HUDEP-2 (cell line): Measurements from ENCODE around the gene POLD4.
"Not testable (repeated sequence)": the region's sequence is repeated elsewhere in the genome, so short reads cannot be mapped to it uniquely, and the experiment has no call there.

ENCODE experiments used
- DNase-seq, 76 experiments: peaks; one replicate each; lab custom pipeline; 2025; ENCODE audit not compliant: unreplicated experiment in 76 of 76; lab: John Stamatoyannopoulos, UW

POLD4 gene

DNA sequence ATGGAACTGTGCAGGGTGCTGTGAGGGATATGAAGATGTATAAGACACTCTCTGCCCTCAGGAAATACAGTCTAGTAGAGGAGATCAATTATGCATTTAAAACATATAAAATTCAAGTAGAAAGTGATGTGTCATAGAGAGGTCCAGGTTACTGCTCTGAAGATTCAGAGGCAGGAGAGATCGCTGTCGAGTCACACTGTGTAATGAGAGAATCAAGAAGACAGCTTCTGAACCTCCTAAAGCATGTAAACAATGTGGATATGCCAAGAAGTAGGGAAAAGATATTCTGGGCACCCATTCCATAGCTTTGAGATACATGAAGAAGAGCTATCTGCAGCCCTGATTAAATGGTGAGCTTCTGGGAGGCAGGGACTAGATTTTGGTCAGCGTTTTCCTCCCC lies 33.3 kb downstream of the POLD4 start:
- DNase-seq = no peak

DNA sequence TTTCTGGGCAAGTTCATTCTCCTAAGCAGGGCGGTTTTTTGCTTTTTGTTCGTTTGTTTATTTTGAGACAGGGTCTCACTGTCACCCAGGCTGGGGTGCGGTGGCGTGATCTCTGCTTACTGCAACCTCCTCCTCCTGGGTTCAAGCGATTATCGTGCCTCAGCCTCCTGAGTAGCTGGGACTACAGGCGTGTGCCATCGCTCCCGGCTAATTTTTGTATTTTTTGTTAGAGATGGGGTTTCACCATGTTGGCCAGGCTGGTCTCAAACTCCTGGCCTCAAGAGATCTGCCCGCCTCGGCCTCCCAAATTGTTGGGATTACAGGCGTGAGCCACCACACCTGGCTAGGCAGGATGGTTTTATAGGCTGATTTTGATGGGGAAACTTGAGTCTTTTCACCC lies 34.5 kb downstream of the POLD4 start:
- not testable (repeated sequence) for DNase-seq

DNA sequence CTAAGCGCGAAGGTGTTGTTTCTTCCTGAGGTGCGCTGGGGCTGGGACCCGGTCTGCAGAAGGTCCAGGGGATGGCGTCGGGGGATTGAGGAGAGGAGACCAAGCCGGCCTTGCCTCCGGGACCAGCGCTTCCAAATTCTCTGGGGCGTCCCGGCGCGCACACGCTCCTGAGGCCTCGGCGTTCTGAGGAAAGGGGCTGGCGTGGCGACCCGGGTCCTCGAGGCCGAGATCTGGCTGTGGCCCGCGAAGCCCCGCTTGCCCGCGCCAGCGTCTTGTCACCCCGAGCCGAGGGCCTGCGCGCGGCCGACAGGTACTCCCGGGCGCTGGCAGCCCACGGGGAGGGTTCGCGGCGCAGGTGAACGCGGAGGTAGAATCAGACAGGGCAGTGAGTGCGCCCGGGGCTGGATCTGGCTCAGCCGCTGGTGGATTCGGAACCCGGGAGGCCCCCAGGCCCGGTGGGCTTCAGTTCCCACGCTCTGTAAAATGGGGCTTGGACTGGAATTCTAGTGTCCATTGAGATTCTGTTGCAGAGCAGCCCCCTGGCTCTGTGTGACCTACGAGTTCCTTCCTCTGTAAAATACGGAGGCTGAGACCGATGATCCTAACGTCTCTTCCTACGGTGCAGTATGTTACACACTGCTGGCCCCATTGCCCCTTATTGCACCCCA lies 35.3 kb downstream of the POLD4 start:
- DNase-seq = peak in 1 of 76 experiments; percentile 19

DNA sequence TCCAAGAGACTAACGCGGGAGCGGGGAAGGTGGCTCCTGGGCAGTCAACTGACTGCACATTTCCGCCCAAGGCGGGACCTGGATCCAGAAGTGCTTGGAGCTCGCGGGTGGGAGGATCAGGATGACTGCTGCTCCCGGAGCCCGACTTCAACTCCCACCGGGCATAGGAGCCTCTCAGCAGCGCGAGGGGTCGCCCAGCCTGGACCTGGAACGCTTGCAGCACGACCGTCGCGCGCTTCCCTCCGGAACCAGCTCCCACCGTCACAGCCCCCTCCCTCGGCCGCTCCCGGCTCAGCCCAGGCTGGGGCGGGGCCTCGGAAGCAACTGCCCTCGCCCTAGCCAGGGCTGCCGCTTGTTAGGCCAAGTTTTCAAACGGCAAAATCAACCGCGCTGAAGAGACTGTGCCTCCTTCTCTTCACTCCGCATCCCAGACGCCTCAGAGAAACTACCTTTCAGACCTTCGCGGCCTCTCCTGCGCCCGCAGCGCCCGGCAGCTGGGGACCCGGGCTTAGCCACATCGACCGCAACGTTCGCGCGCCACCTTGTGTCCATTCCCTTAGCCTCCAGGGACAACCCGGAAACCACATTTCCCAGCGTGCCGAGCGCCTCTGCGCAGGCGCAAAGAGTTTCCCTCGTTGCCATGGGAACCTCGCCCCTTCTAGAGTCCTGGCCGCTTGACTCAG lies 36.0 kb downstream of the POLD4 start:
- peak in 74 of 76 experiments; percentile 55 to 97 (median 92) for DNase-seq

DNA sequence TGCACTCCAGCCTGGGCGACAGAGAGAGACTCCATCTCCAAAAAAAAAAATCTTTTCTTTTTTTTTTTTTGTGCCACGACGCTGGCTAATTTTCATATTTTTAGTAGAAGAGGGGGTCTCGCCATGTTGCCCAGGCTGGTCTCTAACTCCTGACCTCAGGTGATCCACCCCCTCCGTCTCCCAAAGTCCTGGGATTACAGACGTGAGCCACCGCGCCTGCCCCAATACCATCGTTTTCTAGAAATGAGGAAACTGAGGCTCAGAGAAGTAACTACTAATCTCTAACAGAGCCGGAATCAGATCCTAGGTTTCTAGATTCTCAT lies 36.5 kb downstream of the POLD4 start:
- no peak for DNase-seq

DNA sequence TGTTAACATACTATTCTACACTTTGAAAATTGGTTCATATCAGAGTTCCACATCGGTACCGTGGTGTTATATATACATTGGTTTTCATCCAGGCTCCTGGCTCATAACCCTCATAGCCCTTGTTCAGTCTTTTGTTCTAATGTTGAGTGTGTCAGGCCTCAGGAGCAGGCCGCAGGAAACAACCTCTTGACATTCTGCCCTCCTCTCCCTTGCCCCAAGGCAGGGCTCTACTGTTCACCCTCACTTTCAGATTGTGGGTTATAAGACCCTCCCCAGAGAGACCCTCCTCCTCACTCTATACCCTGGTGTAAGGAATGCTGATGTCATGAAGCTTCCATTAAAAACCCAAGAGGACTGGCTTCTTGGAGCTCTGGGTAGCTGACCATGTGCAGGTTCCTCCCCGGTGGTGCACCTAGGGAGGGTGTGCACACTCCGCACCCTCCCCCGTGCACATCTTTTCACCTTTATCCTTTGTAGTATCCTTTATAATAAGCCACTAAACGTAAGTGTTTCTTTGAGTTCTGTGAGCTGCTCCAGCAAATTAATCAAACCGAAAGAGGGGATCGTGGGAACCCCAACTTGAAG lies 37.9 kb downstream of the POLD4 start:
- DNase-seq = no peak

DNA sequence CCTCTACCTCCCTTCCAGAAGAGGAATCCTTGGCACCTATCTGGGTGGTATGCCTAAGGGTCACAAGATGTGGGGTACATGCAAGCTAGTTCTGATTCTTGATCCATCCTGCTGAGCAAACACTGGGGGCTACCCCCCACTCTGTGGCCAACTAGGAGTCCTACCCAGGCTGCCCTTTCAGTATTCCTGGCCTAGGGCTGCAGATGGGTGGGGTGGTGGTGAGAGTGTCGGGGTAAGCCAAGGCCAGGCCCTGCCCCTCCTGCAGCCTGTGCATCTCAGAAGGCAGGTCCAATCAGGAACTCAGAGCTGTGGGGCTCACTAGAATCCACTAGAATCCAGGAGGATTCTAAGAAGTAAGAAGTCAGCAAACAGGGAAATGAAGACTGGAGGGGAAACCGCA lies 39.1 kb downstream of the POLD4 start:
- DNase-seq = no peak

DNA sequence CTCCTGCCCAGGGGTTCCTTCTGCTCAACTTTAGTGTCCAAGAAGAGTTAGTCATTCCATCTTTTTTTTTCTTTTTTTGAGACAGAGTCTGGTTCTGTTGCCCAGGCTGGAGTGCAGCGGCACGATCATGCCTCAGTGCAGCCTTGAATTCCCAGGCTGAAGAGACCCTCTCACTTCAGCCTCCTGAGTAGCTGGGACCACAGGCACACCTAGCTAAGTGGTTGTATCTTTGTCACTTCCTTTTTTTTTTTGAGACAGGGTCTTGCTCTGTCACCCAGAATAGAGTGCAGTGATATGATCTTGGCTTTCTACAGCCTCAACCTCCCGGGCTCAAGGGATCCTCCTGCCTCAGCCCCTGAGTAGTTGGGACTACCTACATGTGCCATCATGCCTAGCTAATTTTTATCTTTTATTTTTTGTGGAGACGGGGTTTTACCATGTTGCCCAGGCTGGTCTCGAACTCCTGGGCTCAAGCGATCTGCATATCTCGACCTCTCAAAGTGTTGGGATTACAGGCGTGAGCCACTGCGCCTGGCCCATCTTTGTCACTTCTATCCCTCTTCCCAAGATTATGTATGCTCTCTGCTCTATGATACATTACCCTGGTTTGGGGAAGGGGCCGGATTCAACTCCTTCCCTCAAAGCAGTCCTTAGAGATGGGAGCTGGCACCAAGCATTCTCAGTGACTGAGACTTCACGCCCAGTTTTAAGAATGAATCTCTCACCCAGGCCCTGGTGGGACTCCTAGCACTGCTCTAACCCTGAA lies 40.0 kb downstream of the POLD4 start:
- DNase-seq = no peak

DNA sequence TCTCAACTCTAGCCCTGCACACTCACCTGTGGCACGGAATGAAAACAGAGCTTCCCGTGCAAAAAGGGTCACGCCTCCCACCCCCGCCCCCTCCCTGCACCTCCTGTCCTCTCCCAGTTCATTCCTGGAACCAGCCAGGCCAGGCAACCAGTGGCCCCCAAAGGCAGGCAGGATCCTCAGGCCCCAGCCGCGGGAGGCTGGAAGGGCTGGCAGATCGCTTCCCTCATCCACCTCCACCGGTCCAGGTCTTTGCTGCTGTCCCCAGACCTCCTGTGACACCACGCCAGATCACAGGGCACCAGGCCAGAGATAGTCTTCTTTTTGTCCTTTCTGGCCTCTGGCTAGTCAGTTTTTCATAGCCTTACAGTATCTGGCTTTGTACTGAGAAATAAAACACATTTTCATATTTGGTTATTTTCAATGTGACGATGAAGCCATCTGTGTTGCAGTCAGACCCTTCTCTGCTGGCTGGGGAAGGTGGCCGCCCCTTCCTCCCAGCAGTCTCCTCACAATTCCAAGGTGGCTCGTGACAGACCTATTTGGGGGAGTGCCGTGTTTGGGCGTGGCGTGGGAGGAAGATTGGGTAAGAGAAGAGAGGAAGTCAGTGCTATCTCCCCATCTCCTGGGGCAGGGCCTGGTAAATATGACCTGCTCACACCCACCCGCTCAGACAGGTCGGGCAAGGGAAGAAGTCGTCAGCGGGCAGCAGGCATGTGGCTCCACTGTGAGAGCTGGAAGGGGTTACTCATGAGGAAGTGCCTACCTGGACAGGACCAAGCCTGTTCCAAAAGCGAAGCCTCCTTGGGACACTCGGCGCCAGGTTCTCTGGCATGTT lies 40.9 kb downstream of the POLD4 start:
- peak in 72 of 76 experiments; percentile 14 to 83 (median 56) for DNase-seq

DNA sequence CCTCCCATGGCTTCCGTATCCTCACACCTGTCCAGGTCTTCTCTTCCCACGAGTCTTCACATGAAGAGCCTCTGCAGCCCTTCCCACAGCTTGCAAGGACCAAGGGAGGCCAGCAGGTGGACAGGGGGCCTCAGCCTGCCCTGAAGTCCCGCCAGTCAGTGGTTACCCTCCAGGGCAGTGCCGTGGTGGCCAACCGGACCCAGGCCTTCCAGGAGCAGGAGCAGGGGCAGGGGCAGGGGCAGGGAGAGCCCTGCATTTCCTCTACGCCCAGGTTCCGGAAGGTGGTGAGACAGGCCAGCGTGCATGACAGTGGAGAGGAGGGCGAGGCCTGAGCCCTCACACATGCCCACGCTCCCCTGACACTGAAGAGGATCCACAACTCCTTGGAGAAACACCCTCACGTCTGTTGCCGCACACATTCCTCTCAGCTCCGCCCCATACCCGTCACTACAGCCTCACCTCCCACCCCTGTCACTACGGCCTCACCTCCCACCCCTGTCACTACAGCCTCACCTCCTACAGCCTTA lies 41.7 kb downstream of the POLD4 start:
- no peak for DNase-seq

DNA sequence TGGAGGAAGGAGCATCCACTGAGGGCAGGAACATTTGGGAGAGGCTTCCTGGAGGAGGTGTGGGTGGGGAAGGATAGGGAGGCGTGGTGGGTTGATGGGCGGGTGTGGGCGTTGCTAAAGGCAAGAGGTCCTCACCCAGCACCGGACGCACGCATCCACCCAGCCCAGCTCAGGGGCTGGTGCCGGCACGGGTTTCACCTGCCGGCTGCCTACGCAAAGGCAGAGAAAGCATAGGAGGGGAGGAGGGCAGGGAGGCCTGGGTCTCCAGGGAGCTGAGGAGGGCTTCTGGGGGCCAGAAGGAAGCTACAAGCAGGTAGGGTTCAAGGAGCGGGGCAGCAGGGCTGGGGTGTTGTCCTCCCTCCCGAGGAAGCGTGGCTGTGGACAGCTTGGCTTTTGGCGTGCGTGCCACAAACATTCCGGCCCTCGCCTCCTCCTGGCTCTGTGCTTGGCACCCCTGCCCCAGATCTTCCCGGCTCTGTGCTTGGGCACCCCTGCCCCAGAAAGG lies 42.2 kb downstream of the POLD4 start:
- DNase-seq = no peak

DNA sequence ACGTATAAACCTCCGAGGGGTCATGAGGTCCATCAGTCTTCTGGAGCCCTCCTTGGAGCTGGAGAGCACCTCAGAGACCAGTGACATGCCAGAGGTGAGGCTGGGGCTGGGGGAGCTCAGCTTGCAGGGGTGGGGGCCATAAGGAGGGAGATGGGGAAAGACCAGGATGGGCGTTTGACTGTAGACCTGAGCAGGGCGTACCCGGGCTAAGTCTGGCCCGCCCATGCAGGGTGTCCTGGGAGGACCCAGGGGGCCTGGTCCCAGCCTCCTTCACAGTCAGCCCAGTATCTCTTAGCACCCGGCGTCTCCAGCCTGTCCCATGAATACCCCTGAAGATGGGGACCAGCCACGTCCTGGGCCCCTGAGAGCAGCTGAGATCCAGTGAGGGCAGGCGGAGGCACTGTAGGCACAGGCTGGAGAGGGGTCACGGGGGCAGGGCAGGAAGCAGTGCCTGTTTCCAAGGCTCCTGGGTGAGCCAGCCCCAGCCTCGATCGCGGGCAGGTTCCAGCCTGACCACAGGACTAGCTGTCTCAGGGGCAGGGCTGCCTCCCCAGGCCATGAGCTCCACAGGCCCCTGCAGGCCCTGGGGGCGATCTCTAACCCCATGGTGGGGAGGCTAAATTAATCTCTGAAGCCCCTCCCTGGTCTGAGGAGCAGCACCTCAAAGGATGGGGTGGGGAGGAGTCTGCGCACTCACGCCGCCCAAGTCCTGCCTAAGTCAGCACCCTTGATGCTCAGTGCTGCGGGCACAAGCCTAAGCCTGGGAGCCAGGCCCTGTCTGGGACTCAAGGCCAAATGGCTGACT lies 42.9 kb downstream of the POLD4 start:
- no peak for DNase-seq

DNA sequence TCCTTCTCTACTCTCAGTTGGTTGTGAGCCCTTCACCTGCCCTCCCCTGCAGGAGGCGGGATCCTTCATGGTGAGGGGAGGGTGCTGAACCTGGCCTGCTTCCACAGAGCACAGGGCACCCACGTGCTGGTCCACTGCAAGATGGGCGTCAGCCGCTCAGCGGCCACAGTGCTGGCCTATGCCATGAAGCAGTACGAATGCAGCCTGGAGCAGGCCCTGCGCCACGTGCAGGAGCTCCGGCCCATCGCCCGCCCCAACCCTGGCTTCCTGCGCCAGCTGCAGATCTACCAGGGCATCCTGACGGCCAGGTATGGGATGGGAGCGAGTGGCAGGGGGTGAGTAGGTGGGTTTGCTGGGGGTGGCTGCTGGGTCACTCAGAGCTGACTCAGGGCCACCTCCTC lies 43.7 kb downstream of the POLD4 start:
- no peak for DNase-seq

DNA sequence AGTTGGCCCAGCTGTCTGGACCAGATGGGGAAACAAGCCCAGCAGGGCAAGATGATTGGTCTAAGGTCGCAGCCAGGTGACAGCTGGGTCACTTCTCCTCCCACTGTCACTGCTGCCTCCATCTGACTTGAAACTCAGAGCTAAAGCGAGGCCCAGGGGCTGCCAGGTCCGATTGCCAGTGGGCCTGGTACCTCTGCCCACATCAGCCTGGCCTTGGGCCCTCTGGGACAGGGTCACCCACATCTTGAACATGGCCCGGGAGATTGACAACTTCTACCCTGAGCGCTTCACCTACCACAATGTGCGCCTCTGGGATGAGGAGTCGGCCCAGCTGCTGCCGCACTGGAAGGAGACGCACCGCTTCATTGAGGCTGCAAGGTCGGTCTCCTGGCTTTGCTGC lies 44.2 kb downstream of the POLD4 start:
- DNase-seq = no peak

DNA sequence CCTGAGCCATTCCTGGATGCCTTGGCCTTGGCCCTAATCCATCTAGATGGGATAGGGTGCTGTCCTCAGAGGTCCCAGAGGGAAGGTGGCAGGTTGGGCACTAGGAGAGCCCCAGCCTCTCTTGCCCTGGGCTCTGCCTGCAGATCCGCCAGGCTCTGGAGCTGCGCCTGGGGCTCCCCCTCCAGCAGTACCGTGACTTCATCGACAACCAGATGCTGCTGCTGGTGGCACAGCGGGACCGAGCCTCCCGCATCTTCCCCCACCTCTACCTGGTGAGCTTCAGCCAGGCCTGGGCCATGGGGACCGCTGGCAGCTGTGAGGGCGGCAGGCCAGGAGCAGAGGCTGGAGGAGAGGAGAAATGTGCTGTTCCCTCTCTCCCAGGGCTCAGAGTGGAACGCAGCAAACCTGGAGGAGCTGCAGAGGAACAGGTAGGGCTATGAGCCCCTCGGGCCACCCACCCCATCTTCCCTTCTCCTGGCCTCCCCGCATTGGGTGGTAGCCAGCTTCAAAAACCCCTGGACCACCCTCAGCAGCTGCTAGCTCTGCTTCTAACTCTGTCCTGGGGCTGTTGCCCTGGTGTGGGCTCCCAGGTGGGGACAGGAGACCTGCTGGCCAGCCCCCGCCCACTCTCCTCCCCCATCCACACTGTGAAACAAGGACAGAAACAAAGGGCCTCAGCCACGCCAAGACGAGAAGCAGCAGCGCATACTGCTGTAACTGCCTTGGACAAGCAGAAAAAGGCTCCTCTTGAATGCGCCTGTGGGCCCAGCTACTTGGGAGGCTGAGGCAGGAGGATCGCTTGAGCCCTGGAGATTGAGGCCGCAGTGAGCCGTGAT lies 45.1 kb downstream of the POLD4 start:
- DNase-seq = no peak

DNA sequence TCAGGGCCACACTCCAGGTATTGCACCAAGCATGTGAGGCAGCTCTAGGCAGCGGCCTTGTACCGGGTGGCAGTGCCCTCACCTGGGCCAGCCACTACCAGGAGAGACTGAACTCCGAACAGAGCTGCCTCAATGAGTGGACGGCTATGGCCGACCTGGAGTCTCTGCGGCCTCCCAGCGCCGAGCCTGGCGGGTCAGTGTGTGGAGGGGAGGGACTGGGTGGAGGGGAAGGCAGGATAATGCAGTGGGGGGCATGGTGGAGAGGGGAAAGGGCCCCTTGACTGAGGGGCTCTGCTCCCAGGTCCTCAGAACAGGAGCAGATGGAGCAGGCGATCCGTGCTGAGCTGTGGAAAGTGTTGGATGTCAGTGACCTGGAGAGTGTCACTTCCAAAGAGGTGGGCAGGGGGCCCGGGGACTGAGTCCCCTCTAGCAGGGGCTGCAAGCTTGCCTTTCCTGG lies 45.8 kb downstream of the POLD4 start:
- DNase-seq = no peak

DNA sequence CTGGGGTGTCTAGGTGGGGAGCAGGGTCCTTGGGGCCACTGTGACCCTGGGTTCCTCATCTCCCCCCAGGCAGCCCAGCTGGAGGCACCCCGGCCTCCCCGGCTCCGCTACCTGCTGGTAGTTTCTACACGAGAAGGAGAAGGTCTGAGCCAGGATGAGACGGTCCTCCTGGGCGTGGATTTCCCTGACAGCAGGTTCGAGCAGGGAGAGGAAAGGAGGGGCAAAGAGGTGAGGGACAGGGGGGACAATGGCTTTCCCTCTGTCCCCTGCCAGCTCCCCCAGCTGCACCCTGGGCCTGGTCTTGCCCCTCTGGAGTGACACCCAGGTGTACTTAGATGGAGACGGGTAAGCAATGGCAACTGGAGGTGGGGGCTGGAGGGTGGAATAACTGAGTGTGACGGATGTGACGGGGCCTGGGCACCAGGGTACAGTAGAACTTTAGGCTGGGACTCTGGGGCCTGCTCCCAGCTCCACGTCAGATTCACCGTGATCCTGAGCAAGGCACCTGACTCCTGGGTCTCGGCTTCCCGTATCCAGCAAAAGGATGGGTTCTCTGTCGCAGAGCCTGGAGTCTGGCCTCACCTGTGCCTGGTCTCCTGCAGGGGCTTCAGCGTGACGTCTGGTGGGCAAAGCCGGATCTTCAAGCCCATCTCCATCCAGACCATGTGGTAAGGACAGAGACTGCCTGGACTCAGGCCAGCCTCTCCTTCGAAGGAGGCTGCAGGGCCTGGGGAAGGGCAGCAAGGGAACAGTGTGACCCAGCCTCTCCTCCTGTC lies 46.4 kb downstream of the POLD4 start:
- DNase-seq = no peak
